Duodenal mucosa (tissue), 2 donors: Measurements from ENCODE around the gene THADA.

Experiments used
- H3K27ac ChIP-seq: one replicate; pipeline ENCODE4 v1.7.0; 2013; ENCODE audit warnings: low read depth, low read length
- H3K27me3 ChIP-seq, 2 donors: one replicate each; pipeline ENCODE4 v1.7.0; 2013; ENCODE audit warnings: low read length in 2 of 2, control low read depth in 1 of 2; ENCODE audit not compliant: insufficient read depth in 2 of 2, control insufficient read depth in 1 of 2
- H3K36me3 ChIP-seq, 2 donors: one replicate each; pipeline ENCODE4 v1.7.0; 2013; ENCODE audit warnings: low read length in 2 of 2, control low read depth in 1 of 2; ENCODE audit not compliant: insufficient read depth in 2 of 2, control insufficient read depth in 1 of 2
- H3K4me1 ChIP-seq, 2 donors: one replicate each; pipeline ENCODE4 v1.7.0; 2013; ENCODE audit warnings: low read length in 2 of 2, control low read depth in 1 of 2; ENCODE audit not compliant: insufficient read depth in 2 of 2, control insufficient read depth in 1 of 2
- H3K4me3 ChIP-seq, 2 donors: one replicate each; pipeline ENCODE4 v1.7.0; 2013; ENCODE audit warnings: low read length in 2 of 2, low read depth in 1 of 2
- H3K9ac ChIP-seq, 2 donors: one replicate each; pipeline ENCODE4 v1.7.0; 2013; ENCODE audit warnings: low read length in 2 of 2, low read depth in 1 of 2
- H3K9me3 ChIP-seq, 2 donors: one replicate each; pipeline ENCODE4 v1.7.0; 2013; ENCODE audit warnings: low read length in 2 of 2, control low read depth in 1 of 2; ENCODE audit not compliant: control insufficient read depth in 1 of 2

The THADA gene

DNA sequence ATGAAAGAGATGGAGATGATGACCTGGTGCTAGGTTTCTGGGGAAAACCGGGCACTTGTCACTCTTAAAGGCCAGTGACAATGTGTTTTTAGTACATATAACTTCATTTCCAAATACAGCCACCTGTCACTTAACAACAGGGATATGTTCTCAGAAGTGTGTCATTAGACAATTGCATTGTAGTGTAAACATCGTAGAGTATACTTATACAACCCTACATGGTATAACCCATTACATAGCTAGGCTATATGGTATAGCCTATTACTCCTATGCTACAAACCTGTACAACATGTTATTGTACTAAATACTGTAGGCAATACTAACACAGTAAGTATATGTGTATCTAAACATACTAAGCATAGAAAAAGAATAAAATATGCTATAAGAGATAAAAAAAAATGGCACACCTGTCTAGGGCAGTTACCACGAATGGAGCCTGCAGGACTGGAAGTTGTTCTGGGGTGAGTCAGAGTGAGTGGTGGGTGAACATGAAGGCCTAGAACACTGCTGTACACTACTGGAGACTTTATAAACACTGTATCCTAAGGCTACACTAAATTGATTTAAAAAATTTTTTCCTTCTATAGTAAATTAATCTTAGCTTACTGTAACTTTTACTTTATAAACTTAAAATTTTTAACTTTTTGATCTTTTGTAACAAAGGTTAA is 123.2 kb downstream of the THADA start:
- Histone ChIP-seq H3K36me3 (peaks cover 0 to 3% of the 10 kb centered on the region in 2 donors), H3K4me3 (no peak overlapping the region), H3K27me3 (no peaks in the 10 kb centered on the region), H3K9me3 (no peaks in the 10 kb centered on the region), H3K27ac (no peak overlapping the region), H3K9ac (no peak overlapping the region), H3K4me1 (peaks cover 0 to 4% of the 10 kb centered on the region in 2 donors)

DNA sequence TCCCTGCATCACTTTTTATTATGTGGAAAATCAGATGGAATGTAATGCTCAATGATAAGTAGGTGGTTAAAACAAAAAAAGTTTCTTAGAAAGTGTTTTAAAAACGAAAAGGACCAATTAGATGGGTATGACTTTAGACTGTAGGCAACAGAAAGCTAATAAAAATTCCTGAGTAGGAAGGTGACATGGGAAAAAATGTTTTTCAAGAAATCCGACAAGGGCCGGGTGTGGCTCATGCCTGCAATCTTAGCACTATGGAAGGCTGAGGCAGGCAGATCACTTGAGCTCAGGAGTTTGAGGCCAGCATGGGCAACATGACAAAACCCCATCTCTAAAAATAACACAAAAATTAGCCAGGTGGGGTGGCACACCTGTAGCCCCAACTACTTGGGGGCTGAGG is 126.1 kb downstream of the THADA start:
- peaks cover 0 to 4% of the 10 kb centered on the region in 2 donors for H3K4me1 ChIP-seq
- no peak overlapping the region for H3K9ac ChIP-seq
- peaks cover 0 to 3% of the 10 kb centered on the region in 2 donors for H3K36me3 ChIP-seq
- no peak overlapping the region for H3K27ac ChIP-seq
- no peak overlapping the region for H3K4me3 ChIP-seq
- H3K27me3 ChIP-seq = no peaks in the 10 kb centered on the region
- H3K9me3 ChIP-seq = no peaks in the 10 kb centered on the region

DNA sequence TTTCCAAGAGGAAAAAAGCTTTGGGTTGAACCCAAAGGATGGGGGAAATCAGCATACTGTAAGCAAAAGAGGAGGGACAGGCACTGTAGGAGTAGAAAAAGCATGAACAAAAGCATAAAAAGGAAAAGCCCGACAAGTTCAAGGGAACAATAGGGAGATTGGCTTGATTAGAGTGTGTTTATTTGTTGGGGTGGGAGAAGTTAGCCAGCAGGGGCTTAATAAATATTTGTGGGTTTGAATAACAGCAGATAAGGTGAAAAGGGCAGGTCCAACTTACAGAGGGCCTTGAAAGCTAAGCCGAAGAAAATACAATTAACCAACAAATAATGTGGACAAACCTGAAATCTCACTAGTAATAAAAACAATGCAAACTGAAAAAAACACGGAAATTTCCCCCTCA is 126.7 kb downstream of the THADA start:
- Histone ChIP-seq H3K4me1 (peaks cover 0 to 4% of the 10 kb centered on the region in 2 donors), H3K36me3 (peaks cover 0 to 2% of the 10 kb centered on the region in 2 donors), H3K9ac (no peak overlapping the region), H3K27me3 (no peaks in the 10 kb centered on the region), H3K4me3 (no peak overlapping the region), H3K27ac (no peak overlapping the region), H3K9me3 (no peaks in the 10 kb centered on the region)

DNA sequence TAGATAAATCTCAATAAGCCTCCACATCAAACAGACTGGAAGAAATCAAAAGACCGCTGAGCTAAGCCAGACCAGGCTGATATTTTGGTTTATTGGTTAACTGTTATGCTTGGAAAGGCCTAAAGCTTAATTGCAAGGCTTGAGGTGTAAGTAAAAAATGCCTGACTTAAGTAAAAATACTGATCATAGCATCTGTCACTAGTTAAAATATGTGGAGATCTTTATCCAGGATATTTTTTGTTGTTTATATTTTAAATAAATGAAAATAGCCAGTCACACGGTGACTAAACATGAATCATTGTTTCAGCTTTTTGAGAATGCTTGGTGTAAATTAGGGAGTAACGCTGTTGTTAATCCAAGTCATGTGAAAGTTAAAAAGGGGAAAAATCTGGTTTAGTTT is 127.9 kb downstream of the THADA start:
- H3K27me3 ChIP-seq = no peaks in the 10 kb centered on the region
- H3K9me3 ChIP-seq = no peaks in the 10 kb centered on the region
- H3K4me1 ChIP-seq = peaks cover 3 to 10% of the 10 kb centered on the region in 2 donors
- no peak overlapping the region for H3K27ac ChIP-seq
- no peak overlapping the region for H3K9ac ChIP-seq
- no peaks in the 10 kb centered on the region for H3K36me3 ChIP-seq
- H3K4me3 ChIP-seq = no peak overlapping the region

DNA sequence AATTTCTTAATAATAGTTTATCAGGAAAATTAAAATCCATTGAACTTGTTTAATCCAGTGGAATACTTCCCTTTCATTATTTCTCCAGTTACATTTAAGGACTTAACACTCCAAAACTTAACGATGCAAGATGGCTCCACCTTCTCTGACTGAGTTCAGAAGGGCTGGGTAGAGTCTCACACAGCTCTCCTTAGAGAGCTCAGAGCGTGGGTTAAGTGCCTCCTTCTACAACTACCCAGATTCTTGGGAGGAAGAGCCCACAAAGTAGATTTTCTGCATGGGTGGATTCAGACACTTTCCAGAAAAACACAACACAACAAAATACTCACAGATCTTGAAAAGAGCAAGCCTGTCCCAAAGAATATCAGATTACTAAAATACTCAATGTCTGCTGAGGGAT is 130.6 kb downstream of the THADA start:
- no peak overlapping the region for H3K27ac ChIP-seq

DNA sequence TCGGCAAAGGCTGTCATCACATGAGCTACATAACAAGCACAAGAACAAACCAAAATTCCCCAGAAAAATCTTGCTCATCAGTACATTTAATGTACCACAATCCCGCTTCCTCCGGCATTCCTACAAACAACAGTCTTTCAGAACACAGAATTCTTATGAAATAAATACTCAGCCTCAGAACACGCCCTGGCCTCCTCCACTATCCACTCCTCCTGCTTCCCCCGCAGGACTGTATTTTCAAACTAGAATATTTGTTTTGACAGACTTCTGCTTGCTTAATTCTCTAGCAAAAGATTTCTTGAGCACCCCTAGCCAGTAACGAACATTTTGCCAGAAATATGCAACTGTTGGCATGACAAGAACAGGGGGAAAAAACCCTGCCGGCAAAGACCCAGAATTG is 131.2 kb downstream of the THADA start:
- no peak overlapping the region for H3K9ac ChIP-seq
- peaks cover 7 to 30% of the 10 kb centered on the region in 2 donors for H3K4me1 ChIP-seq
- no peak overlapping the region for H3K27ac ChIP-seq
- no peaks in the 10 kb centered on the region for H3K27me3 ChIP-seq
- H3K4me3 ChIP-seq = no peak overlapping the region
- H3K36me3 ChIP-seq = no peaks in the 10 kb centered on the region
- no peaks in the 10 kb centered on the region for H3K9me3 ChIP-seq

More for the DNA sequence above, 130.6 kb downstream of the THADA start:
- no peak overlapping the region for H3K4me3 ChIP-seq
- no peak overlapping the region for H3K9ac ChIP-seq
- H3K27me3 ChIP-seq = no peaks in the 10 kb centered on the region
- no peaks in the 10 kb centered on the region for H3K9me3 ChIP-seq
- H3K36me3 ChIP-seq = no peaks in the 10 kb centered on the region
- H3K4me1 ChIP-seq = peaks cover 7 to 27% of the 10 kb centered on the region in 2 donors

DNA sequence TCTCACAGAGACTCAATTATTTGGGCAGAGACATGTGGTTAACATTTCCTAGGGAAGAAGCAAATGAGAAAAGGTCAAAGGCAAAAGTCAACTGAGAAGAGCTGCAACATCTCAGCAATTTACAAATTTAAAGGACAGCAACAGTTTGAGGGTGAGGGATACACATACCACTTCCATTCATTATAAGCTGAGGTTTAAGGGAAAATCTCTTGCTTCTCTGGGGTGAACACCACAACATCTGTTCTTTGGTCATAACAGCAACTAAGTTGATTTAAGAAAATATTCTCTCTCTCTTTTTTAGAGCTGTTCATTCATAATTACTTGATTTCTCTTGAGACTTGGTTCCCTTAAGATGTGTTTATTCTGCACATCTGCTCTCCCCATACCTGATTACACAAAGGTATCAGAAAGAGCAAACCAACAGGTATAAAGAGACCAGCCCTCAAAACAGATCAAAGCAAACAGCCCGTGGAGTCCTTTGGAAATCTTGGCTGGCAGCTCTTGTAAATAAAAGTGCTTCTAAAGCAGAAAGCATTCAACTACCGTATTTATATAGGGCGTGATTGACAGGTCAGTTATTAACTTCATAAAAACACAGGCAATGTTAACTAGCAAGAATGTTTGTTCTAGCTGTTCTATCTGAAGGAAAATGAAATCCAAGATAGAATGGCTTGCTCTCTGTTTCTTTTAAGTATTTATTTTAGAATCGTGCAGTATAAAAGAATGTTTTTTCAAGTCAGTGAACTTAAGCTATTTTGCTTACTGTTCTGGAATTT is 132.8 kb downstream of the THADA start:
- H3K27me3 ChIP-seq = no peaks in the 10 kb centered on the region
- H3K9me3 ChIP-seq = no peaks in the 10 kb centered on the region
- no peak overlapping the region for H3K9ac ChIP-seq
- no peaks in the 10 kb centered on the region for H3K36me3 ChIP-seq
- peaks cover 7 to 33% of the 10 kb centered on the region in 2 donors for H3K4me1 ChIP-seq
- no peak overlapping the region for H3K27ac ChIP-seq
- no peak overlapping the region for H3K4me3 ChIP-seq

DNA sequence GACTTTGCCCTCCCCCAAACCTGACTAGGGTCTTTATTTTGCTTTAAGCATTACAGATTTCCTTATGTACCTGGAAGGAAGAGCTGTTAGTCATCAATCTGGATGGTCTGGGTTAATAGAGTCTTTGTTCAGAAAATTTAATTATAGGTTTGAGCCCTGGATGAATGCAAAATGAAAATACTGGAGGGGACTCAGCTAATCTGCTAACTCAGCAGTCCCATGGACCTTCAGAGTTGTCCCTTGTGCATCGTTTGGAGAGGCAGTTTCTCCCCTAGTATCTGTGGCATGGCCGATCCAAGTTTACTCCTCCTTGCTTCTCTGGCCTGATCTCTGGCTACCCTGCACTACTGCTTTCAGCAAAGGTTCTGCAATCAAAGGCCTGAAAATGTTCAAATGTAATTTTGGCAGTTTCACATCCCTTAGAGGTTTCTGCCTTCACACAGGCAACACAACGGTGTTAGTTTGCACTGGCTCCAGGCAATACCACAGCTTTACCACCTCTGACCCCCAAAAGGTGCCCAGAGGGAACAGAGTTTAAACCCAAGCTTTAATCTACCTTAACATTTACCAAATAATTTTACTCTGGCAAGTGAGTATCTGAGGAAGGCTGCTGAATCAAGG is 134.3 kb downstream of the THADA start:
- Histone ChIP-seq H3K4me3 (no peak overlapping the region), H3K27ac (no peak overlapping the region), H3K4me1 (peaks cover 8 to 39% of the 10 kb centered on the region in 2 donors)

DNA sequence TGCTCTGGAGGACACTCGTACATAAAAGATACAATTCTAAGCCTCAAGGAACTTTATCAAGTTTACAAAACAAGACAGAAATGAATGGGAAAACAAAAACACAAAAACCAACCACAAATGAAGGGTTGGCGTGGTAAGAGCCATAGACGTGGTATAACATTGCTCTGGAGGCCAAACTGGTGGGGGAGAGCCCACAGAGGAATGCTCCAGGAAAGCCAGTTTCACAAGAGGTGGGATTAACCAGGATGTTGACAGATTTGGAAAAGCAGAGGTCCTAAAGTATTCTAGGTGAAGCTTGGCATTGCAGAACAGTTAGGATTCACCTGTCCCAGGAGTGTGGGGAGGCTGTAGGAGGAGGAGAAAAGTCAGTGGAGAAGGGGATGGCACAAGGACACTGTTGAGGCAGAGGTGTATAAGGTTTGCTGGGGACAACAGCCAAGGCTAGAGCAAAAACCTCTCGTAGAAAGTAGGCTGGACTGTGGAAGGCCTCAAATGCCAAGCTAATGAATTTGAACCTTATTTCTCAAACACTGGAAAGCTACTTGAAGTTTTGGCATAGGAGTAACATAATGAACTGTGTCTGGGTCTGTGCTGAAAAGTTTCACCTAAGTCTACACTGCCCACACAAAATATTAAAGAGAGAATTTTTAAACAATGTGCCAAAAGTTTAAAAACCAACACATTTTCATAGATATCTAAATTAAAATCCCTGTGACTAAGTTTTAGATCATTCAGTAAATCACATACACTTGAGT is 135.1 kb downstream of the THADA start:
- no peaks in the 10 kb centered on the region for H3K27me3 ChIP-seq
- H3K27ac ChIP-seq = no peak overlapping the region
- H3K36me3 ChIP-seq = no peaks in the 10 kb centered on the region
- H3K4me3 ChIP-seq = no peak overlapping the region
- peaks cover 15 to 47% of the 10 kb centered on the region in 2 donors for H3K4me1 ChIP-seq
- H3K9me3 ChIP-seq = no peaks in the 10 kb centered on the region
- peak overlapping the region in 1 of 2 donors; percentile 5 for H3K9ac ChIP-seq

More for the DNA sequence above, 134.3 kb downstream of the THADA start:
- H3K36me3 ChIP-seq = no peaks in the 10 kb centered on the region
- no peaks in the 10 kb centered on the region for H3K9me3 ChIP-seq
- no peak overlapping the region for H3K9ac ChIP-seq
- H3K27me3 ChIP-seq = no peaks in the 10 kb centered on the region
